NCI-H2227 (cell line): ENCODE results near the gene ZFPM1.
"Not testable (repeated sequence)": the region's sequence is repeated elsewhere in the genome, so short reads cannot be mapped to it uniquely, and the experiment has no call there.

Experiments used
- DNase-seq: peaks from one replicate; lab custom pipeline; 2025; ENCODE audit not compliant: unreplicated experiment; lab: John Stamatoyannopoulos, UW

Gene ZFPM1

DNA sequence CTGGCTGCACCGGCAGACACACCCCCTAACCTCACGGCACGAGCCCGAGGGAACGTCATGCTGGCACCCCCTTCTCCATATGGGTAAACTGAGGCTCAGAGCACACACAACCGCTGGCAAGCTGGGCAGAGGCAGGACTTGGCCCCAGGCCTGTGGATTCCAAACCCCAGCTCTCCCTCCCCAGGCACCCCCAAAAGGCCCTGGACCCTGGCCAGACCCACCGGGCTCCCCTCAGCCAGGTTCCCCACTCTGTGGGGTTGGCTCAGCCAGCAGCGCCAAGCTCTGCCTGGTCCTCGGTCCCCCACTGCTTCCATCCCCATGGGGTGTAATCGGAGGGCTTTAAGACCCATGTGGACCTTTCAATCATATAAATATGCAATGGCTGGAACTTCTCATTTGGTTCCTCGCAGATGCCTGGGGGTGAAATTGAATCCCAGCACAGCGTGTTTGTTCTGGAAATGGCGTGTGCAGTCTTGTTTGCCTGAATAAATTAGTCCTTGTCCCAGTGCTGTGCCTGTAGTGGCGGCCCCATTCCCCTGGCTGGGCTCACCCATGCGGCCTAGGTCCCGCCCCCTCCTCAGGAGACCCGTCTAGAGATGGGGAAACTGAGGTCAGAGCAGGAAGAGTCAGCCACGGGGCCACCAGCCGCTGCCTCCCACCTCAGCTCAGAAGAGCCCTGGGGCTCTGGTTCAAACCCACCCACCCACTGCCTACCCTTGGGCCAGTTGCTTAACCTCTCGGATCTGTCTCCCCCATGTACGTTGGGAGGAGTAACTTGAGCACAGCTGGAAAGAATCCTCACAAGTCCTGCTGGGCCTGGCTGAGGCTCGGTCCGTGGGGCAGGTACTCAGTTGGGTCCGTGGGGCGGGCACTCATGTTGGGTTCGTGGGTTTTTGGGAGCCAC, 57.3 kb downstream of the ZFPM1 start:
- no peak for DNase-seq

DNA sequence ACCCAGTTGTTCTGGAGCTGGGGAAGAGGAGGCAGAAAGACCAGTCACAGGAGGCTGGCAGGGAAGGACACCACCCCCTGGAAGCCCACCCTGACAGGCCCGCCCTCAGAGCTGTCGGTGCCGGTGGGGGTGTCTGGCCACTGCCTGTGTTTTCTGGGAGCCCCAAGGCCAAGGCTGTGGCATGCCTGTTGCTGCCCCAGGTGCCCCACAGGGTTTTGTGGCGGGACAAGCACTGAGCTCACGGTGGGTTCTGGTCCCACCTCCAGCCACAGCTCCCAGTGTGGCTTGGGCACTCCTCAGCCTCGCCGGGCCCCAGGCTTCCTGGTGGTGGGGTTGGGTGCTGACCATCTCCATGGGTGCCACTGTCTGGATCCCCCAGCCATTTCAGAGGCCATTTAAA, 58.0 kb downstream of the ZFPM1 start:
- DNase-seq = no peak

DNA sequence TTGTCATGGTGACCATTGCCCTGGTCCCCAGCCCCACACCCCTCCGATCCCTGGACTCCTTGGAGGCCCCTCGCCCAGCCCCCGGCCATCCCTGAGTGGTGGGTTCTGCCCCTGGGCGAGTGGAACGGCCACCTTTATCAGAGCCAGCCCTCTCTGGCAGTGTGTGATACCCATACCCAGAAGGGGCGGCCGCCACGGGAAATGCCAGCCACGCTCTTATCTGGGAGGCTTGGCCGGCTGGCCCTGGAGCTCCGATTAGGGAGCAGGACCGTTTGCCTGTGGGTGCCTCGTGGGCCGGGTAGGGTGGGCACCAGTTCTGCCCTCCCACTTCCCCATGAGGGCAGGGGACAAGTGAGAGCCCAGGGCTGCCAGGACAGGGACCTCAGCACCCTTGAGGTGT, 58.8 kb downstream of the ZFPM1 start:
- no peak for DNase-seq

DNA sequence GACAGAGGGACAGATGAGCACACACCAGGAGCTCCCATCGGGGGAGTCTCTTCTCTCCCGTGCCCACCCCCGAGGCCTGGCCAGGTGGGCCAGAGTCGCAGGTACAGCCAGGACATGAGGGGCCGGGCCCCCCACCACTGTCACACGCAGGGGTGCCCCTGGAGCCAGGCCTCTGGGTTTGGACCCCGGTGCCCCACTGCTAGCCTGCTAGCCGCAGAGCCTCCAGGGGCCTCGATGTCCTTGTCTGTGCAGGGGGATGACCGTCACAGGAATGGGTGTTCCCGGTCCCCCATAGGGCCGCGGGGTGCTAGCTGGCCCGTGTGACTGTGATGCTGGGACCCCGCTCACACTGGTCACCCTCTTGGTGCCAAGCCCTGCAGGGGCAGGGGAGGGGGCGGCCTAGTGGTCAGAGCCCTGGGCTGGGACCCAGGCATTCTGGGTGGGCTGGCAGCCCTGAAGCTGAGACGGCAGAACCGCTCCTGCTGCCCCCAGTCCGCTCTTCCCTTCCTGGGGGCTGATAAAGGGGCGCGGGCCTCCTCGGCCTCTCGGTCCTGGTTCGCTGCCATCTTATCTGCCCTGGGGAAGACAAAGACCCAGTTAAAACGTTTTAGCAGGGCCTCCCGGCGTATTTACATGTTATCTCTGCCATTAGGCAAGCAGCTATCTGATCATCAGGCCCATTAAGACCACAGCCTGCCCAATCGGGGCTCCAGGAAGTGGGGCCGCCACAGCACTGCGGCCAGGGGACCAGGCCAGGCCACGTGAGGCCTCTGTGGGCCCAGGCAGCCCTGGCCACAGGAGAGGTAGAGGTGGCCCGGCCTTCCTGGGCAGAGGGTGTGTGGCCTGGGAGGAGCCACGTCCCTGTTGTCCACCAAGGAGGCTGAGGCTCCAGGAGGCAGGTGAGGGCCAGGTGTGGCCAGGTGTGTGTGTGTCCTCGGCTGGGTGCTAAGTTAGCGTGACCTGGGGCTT, 59.9 kb downstream of the ZFPM1 start:
- DNase-seq = no peak

GRCh38 chr16:88514070-88514469, 61.0 kb downstream of the ZFPM1 start:
- DNase-seq = no peak

DNA sequence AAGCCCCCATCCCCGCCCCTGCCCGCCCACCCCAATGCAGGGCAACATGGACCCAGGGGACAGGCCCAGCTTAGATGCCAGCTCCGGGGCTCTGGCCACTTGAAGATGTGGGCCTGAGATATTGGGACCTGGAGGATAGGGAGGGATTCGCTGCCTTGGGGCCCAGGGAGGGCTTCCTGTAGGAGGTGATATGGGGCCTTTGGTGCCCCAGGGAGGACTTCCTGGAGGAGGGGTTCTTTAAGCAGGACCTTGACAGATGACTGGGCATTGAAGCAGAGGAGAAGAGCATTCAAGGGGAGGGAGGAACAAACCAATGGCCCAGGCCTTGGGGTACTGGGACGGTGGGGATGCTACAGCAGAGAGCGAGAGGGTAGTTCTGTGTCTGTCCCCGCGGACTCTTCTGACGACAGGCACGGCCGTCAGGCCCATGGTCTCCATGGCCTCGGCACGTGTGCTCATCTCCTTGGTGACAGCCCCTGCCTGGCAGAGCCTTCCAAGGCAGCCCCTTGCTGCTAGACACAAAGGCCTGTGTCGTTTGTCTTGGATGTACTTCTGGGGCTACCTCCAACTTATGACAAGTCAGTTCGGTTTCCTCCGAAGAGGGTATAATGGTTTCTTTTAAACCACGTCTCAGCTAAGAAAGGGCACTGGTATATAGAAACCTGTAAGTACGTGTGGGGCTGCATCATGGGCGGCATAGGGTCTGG, 61.6 kb downstream of the ZFPM1 start:
- DNase-seq = no peak

GRCh38 chr16:88515371-88515770, 62.3 kb downstream of the ZFPM1 start:
- no peak for DNase-seq

GRCh38 chr16:88515925-88516594, 63.0 kb downstream of the ZFPM1 start:
- DNase-seq = no peak

DNA sequence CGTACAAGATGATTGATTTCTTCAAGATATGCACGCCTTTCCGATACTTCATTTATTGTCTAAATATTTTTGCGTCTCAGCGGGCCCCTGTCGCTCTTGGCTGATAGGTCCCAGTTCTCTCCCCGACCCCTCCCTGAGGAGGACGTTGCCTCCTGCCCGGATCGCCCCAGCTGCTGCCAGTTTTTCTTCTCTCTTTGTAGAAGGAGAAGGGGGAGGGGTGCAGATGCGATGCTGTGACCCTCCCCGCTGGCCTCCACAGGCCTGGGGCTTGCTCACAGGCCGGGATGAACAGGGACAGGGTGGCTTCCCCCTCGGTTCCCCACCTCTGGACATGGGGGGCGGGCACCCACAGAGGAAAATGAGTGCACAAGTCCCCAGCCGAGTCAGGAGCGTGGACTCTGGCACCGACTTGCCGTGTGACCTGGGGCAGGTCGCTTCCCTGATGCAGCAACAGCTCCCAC, 63.6 kb downstream of the ZFPM1 start:
- no peak for DNase-seq

DNA sequence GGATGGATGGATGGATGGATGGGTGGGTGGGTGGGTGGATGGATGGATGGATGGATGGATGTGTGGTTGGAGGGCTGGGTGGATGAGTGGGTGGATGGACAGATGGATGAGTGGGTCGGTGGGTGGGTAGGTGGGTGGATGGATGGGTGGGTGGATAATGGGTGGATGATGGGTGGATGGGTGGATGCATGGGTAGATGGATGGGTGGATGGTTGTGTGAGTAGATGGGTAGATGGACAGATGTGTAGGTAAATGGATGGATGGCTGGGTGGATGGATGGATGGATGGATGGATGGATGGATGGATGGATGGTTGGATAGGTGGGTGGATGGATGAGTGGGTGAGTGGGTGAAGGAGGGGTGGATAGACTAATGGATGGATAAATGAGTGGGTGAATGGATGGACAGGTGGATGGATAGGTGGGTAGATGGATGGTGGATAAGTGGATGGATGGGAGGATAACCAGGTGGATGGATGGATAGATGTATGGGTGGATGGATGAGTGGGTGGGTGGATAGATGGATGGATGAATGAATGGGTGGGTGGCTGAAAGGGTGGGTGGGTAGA, 64.2 kb downstream of the ZFPM1 start:
- not testable (repeated sequence) for DNase-seq

DNA sequence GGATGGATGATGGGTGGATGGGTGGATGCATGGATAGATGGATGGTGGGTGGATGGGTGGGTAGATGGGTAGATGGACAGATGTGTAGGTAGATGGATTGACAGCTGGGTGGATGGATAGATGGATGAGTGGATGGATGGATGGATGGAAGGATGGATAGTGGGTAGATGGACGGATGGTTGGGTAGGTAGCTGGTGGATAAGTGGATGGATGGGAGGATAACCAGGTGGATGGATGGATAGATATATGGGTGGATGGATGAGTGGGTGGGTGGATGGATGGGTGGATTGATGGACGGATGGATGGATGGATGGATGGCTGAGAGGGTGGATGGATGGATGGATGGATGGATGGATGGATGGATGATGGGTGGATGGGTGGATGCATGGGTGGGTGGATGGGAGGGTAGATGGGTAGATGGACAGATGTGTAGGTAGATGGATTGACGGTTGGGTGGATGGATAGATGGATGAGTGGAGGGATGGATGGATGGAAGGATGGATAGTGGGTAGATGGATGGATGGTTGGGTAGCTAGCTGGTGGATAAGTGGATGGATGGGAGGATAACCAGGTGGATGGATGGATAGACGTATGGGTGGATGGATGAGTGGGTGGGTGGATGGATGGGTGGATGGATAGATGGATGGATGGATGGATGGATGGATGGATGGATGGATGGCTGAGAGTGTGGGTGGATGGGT, 65.5 kb downstream of the ZFPM1 start:
- DNase-seq = not testable (repeated sequence)

- DNase-seq = no peak
These were observed 66.2 kb downstream of the ZFPM1 start for GRCh38 chr16:88519240-88519639.

GRCh38 chr16:88519938-88520653, 67.0 kb downstream of the ZFPM1 start:
- no peak for DNase-seq

DNA sequence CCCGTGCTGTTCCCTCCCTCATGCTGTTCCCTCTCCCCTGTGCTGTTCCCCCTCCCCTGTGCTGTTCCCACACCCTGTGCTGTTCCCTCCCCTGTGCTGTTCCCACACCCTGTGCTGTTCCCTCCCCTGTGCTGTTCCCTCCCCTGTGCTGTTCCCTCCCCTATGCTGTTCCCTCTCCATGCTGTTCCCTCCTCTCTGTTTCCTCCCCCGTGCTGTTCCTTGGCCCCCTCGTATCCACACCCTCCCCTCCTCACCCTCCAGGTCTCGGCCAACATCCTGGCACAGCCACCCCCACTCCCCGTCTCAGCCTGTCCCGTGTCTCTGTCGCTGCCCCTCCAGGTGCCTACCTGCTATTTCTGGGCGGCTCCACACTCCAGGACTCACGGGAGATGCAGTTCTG, 68.6 kb downstream of the ZFPM1 start:
- DNase-seq = no peak

DNA sequence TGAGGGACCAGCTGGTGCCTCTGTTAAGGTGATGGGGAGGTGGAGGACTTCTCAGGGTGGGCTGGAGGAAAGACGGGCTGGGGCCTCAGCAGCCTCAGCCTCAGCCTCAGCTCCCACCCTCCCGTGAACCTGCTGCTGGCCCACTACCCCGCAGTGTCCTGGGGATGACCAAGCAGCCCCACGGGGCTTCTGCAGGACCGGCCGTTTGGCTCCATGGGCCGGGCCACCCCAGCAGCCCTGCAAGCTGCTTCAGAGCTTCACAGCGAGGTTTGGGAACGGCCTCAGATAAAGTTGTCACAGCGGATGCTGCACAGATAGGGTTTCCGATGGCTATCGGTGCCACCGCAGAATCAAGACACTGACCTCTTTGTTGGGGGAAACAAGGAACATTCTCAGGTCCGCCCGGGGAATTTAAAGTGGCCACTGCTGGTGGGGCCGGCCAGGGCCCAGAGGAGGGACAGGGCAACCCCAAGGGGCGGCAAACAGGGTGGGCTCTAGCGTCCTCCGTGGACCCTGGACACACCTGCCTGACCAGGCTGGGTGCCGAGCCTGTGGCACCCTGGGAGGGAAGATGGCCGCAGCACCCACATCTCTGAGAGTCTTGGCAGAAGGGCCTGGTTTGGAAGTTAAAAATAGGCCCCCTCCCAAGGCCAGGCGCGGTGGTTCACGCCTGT, 69.3 kb downstream of the ZFPM1 start:
- DNase-seq = no peak

- no peak for DNase-seq
These were observed 70.5 kb downstream of the ZFPM1 start for GRCh38 chr16:88523309-88524161.

GRCh38 chr16:88524274-88524972, 71.3 kb downstream of the ZFPM1 start:
- no peak for DNase-seq
